ENCODE data around the gene PHLDA2. TPM values are rescaled to one million over a fixed set of nuclear protein-coding genes. Genes with fewer than 3 reads are reported as not detected.

Gene PHLDA2
- total RNA-seq, 1 donor from 2014 or later, result 15.5 TPM

DNA sequence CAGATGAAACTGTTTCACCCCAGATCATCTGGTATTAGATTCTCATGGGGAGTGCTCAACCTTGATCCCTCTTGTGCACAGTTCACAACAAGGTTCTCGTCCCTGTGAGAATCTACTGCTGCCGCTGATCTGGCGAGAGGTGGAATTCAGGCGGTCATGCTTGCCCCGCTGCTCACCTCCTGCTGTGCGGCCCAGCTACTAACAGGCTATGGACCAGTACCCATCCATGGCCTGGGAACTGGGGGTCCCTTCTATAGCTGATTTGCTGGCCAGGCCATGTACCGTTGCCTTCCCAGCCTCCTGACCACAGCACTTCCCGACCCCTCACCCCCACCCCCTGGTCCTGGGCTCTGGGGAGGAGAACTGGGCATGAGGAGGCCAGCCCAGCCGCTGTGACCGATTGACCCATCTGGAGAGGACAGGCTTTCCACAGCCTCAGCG, 2.6 kb downstream of the PHLDA2 start:
- H3K4me3 ChIP-seq, result no peak overlapping the region
- intact Hi-C loops (cut with DNase I), result no loop called here
- H3K4me1 ChIP-seq, result peaks cover 18% of the 10 kb centered on the region
- H3K36me3 ChIP-seq, result no peaks in the 10 kb centered on the region
- DNase-seq, result peak; percentile 51
- no peaks in the 10 kb centered on the region for H3K9me3 ChIP-seq
- TF ChIP-seq, protein P1, sequence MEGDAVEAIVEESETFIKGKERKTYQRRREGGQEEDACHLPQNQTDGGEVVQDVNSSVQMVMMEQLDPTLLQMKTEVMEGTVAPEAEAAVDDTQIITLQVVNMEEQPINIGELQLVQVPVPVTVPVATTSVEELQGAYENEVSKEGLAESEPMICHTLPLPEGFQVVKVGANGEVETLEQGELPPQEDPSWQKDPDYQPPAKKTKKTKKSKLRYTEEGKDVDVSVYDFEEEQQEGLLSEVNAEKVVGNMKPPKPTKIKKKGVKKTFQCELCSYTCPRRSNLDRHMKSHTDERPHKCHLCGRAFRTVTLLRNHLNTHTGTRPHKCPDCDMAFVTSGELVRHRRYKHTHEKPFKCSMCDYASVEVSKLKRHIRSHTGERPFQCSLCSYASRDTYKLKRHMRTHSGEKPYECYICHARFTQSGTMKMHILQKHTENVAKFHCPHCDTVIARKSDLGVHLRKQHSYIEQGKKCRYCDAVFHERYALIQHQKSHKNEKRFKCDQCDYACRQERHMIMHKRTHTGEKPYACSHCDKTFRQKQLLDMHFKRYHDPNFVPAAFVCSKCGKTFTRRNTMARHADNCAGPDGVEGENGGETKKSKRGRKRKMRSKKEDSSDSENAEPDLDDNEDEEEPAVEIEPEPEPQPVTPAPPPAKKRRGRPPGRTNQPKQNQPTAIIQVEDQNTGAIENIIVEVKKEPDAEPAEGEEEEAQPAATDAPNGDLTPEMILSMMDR (IDR thresholded peaks at IDR 0.05), result no peak
- no peak overlapping the region for H3K27ac ChIP-seq
- peaks cover 14% of the 10 kb centered on the region for H3K27me3 ChIP-seq
- no peak for ATAC-seq

GRCh38 chr11:2924821-2925675, 4.2 kb downstream of the PHLDA2 start:
- no peak overlapping the region for H3K27ac ChIP-seq
- H3K27me3 ChIP-seq, result peaks cover 14% of the 10 kb centered on the region
- no peaks in the 10 kb centered on the region for H3K36me3 ChIP-seq
- H3K9me3 ChIP-seq, result no peaks in the 10 kb centered on the region
- peaks cover 14% of the 10 kb centered on the region for H3K4me1 ChIP-seq
- no peak overlapping the region for H3K4me3 ChIP-seq
- ATAC-seq (no peak), DNase-seq (no peak)
- TF ChIP-seq, protein P1 (IDR thresholded peaks at IDR 0.05), result no peak
- intact Hi-C loops (cut with DNase I), result no loop called here

- H3K27ac ChIP-seq, result no peak overlapping the region
Measured at GRCh38 chr11:2924381-2924780, 4.8 kb downstream of the PHLDA2 start.

DNA sequence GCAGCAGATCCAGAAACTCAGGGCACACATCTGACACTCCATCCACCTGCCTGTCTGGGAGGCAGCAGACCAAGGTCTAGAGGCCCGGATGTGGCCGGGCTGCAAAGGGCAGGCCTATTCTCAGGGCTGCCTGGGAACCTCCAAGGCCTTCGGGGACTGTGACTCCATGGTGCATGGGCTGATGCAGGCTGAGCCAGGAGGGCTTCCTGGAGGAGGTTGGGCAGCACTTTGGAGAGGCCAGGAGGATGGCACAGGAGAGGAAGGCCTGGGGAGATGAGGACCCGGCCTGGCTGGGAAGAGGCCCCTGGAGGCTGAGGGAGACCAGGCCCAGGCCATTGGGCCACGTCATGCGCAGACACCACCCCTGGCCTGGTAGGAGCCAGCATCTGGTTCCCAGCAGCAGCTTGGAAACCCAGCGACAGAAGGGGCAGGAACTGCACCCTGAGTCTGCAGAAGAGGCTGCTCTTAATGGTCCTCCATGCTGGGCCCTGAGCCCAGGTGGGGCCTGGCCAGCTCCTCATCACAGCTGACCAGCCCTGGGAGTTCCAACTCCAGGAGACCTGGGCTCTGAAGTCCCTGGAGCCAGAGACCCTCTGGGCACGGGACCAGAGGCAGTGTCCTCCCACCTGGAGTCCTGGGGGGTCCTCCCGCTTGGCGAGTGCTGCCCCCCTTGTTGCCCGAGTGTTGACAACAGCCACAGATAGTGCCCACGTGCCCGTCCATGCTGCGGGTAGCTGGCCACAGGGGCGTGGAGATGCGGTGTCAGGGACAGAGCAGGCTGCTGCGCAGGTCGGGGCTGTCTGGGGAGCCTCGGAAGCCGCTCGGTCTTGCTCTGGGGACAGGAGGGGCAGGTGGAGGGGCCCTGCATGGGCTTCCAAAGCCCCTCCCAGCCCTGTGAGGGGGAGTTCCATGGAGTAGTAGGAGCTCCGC, 5.5 kb downstream of the PHLDA2 start:
- intact Hi-C loops (cut with DNase I), result no loop called here
- DNase-seq, result no peak
- peaks cover 14% of the 10 kb centered on the region for H3K27me3 ChIP-seq
- no peak overlapping the region for H3K27ac ChIP-seq
- no peaks in the 10 kb centered on the region for H3K9me3 ChIP-seq
- peaks cover 10% of the 10 kb centered on the region for H3K4me1 ChIP-seq
- no peaks in the 10 kb centered on the region for H3K36me3 ChIP-seq
- TF ChIP-seq, protein P1 (IDR thresholded peaks at IDR 0.05), result no peak
- no peak overlapping the region for H3K4me3 ChIP-seq
- ATAC-seq, result peak; percentile 66

More at GRCh38 chr11:2924381-2924780, 4.8 kb downstream of the PHLDA2 start:
- ATAC-seq (no peak), DNase-seq (no peak)
- H3K36me3 ChIP-seq, result no peaks in the 10 kb centered on the region
- H3K9me3 ChIP-seq, result no peaks in the 10 kb centered on the region
- TF ChIP-seq, protein P1 (IDR thresholded peaks at IDR 0.05), result no peak
- H3K4me3 ChIP-seq, result no peak overlapping the region
- H3K27me3 ChIP-seq, result peaks cover 14% of the 10 kb centered on the region
- intact Hi-C loops (cut with DNase I), result no loop called here
- H3K4me1 ChIP-seq, result peaks cover 10% of the 10 kb centered on the region

GRCh38 chr11:2922655-2923054, 6.6 kb downstream of the PHLDA2 start:
- ATAC-seq, result no peak
- intact Hi-C loops (cut with DNase I), result no loop called here
- Histone ChIP-seq H3K27me3 (peaks cover 4% of the 10 kb centered on the region), H3K4me3 (no peak overlapping the region), H3K36me3 (no peaks in the 10 kb centered on the region), H3K4me1 (no peaks in the 10 kb centered on the region), H3K9me3 (no peaks in the 10 kb centered on the region), H3K27ac (no peak overlapping the region)
- TF ChIP-seq, protein P1 (IDR thresholded peaks at IDR 0.05), result no peak
- DNase-seq, result no peak

Measured in upper lobe of right lung (tissue), 1 donor.